ENCODE results near the gene POLR1B.
"Not testable (repeated sequence)": the region's sequence is repeated elsewhere in the genome, so short reads cannot be mapped to it uniquely, and the experiment has no call there.

POLR1B gene

DNA sequence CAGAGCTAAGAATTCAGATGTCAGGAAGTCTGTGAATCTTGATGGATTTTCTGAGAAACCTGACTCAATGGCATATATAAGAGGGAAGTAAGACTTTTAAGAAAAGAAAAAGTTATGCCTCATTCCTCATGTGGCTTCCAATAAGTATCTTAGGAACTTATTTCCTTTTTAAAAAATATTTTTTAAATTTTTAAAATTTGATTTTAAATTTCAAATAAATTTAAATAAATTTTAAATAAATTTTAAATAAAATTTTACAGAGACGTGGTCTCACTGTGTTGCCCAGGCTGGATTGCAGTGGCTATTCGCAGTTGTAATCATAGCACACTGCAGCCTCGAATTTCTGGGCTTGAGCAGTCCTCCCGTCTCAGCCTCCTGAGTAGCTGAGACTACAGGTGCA is 11.5 kb upstream of the POLR1B start:
- no peaks in the 10 kb centered on the region for H3K79me1 ChIP-seq (ENCODE audit: low read length)
- H2BK5ac ChIP-seq (ENCODE audit: low read depth, low read length, poor library complexity), result no peak overlapping the region
- H4K12ac ChIP-seq (ENCODE audit: low read depth, low read length), result no peak overlapping the region
- H3K79me2 ChIP-seq (ENCODE audit: control insufficient read depth, insufficient read depth, low read length, poor library complexity), result no peaks in the 10 kb centered on the region
- H3K23ac ChIP-seq (ENCODE audit: low read length), result no peak overlapping the region
- no CpG with 5 or more reads among the region's 4 CpGs for WGBS (ENCODE audit: extremely low coverage, insufficient coverage, insufficient read length)
- no peak overlapping the region for H3K18ac ChIP-seq (ENCODE audit: low read length)
- no peak overlapping the region for H3K4ac ChIP-seq (ENCODE audit: low read depth, low read length)
- no peaks in the 10 kb centered on the region for H3K4me1 ChIP-seq (ENCODE audit: control insufficient read depth in 1 of 2, insufficient read depth in 2 of 2, low read length in 2 of 2)
- no peak overlapping the region for H3K4me3 ChIP-seq (ENCODE audit: low read depth, low read length)
- no peak overlapping the region for H3K4me2 ChIP-seq (ENCODE audit: low read length)
- no peak overlapping the region for H3K9ac ChIP-seq (ENCODE audit: low read length)
- no peak overlapping the region for H2BK120ac ChIP-seq (ENCODE audit: insufficient read depth, low read length, poor library complexity)
- H2AFZ ChIP-seq (ENCODE audit: insufficient read depth, low read length, poor library complexity), result no peak overlapping the region
- no peak overlapping the region for H4K91ac ChIP-seq (ENCODE audit: low read depth, low read length)
- no peak overlapping the region for H2AK5ac ChIP-seq (ENCODE audit: low read length)
- no peaks in the 10 kb centered on the region for H3K27me3 ChIP-seq (ENCODE audit: insufficient read depth, low read length)
- no peaks in the 10 kb centered on the region for H3K9me3 ChIP-seq (ENCODE audit: insufficient read depth, low read depth, low read length)
- no peak overlapping the region for H3K14ac ChIP-seq (ENCODE audit: low read length)
- H3K27ac ChIP-seq (ENCODE audit: low read depth, low read length), result no peak overlapping the region
- no peak overlapping the region for H4K8ac ChIP-seq (ENCODE audit: low read depth, low read length)
- no peak for DNase-seq
- H3K36me3 ChIP-seq (ENCODE audit: control insufficient read depth in 1 of 2, insufficient read depth in 2 of 2, low read length in 2 of 2), result peaks cover 13 to 23% of the 10 kb centered on the region in 2 experiments
- H2BK12ac ChIP-seq (ENCODE audit: low read length), result no peak overlapping the region

DNA sequence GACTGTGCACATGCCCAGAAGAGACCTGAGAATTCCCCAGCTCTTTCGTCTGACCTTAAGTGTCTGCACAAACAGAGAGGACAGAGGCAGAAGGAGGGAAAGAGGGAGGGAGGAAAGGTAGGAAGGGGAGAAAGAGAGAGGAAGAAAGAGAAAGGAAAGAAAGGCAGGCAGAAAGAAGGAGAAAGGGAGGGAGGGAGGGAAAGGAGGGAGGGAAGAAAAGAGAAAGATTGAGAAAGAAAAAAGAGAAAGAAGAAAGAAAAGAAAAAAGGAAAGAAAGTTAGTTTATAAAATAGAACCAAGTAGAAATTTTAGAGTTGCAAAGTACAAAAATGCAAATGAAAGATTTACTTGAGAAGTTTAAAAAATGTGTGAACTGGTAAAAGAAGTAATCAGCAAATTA is 7.4 kb upstream of the POLR1B start:
- DNase-seq, result no peak
- Histone ChIP-seq H3K23ac (ENCODE audit: low read length) (no peak overlapping the region), H3K79me1 (ENCODE audit: low read length) (no peaks in the 10 kb centered on the region), H3K36me3 (ENCODE audit: control insufficient read depth in 1 of 2, insufficient read depth in 2 of 2, low read length in 2 of 2) (peaks cover 4 to 12% of the 10 kb centered on the region in 2 experiments), H3K9me3 (ENCODE audit: insufficient read depth, low read depth, low read length) (no peaks in the 10 kb centered on the region), H4K12ac (ENCODE audit: low read depth, low read length) (no peak overlapping the region), H3K27ac (ENCODE audit: low read depth, low read length) (no peak overlapping the region), H3K4me2 (ENCODE audit: low read length) (no peak overlapping the region), H4K91ac (ENCODE audit: low read depth, low read length) (no peak overlapping the region), H2BK120ac (ENCODE audit: insufficient read depth, low read length, poor library complexity) (no peak overlapping the region), H3K4ac (ENCODE audit: low read depth, low read length) (no peak overlapping the region), H4K8ac (ENCODE audit: low read depth, low read length) (no peak overlapping the region), H3K27me3 (ENCODE audit: insufficient read depth, low read length) (no peaks in the 10 kb centered on the region), H2AFZ (ENCODE audit: insufficient read depth, low read length, poor library complexity) (no peak overlapping the region), H3K4me1 (ENCODE audit: control insufficient read depth in 1 of 2, insufficient read depth in 2 of 2, low read length in 2 of 2) (no peaks in the 10 kb centered on the region), H3K18ac (ENCODE audit: low read length) (no peak overlapping the region), H2BK5ac (ENCODE audit: low read depth, low read length, poor library complexity) (no peak overlapping the region), H3K4me3 (ENCODE audit: low read depth, low read length) (no peak overlapping the region), H2AK5ac (ENCODE audit: low read length) (no peak overlapping the region), H3K9ac (ENCODE audit: low read length) (no peak overlapping the region), H3K14ac (ENCODE audit: low read length) (no peak overlapping the region), H3K79me2 (ENCODE audit: control insufficient read depth, insufficient read depth, low read length, poor library complexity) (no peaks in the 10 kb centered on the region), H2BK12ac (ENCODE audit: low read length) (no peak overlapping the region)
- whole genome bisulfite sequencing (ENCODE audit: extremely low coverage, insufficient coverage, insufficient read length), result no CpG with 5 or more reads among the region's 1 CpG

DNA sequence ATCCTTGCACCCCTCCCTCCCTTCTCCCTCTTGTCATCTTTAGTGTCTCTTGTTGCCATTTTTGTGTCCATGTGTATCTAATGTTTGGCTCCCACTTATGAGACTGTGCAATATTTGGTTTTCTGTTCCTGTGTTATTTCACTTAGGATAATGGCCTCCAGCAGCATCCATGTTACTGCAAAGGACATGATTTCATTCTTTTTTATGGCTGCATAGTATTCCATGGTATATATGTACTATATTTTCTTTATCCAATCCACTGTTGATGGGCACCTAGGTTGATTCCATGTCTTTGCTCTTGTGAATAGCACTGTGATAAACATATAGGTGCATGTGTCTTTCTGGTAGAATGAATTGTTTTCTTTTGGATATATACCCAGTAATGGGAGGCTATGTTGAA is 5.6 kb upstream of the POLR1B start:
- not testable (repeated sequence) for H3K27ac ChIP-seq (ENCODE audit: low read depth, low read length); H3K79me2 ChIP-seq (ENCODE audit: control insufficient read depth, insufficient read depth, low read length, poor library complexity); H4K12ac ChIP-seq (ENCODE audit: low read depth, low read length); H3K4ac ChIP-seq (ENCODE audit: low read depth, low read length); H3K9ac ChIP-seq (ENCODE audit: low read length); H3K4me1 ChIP-seq (ENCODE audit: control insufficient read depth in 1 of 2, insufficient read depth in 2 of 2, low read length in 2 of 2); H3K79me1 ChIP-seq (ENCODE audit: low read length); H2AFZ ChIP-seq (ENCODE audit: insufficient read depth, low read length, poor library complexity); H3K27me3 ChIP-seq (ENCODE audit: insufficient read depth, low read length); H2BK120ac ChIP-seq (ENCODE audit: insufficient read depth, low read length, poor library complexity); H3K4me2 ChIP-seq (ENCODE audit: low read length); H3K14ac ChIP-seq (ENCODE audit: low read length); H4K91ac ChIP-seq (ENCODE audit: low read depth, low read length); H2AK5ac ChIP-seq (ENCODE audit: low read length); H2BK12ac ChIP-seq (ENCODE audit: low read length); H3K23ac ChIP-seq (ENCODE audit: low read length); DNase-seq; H4K8ac ChIP-seq (ENCODE audit: low read depth, low read length); H3K9me3 ChIP-seq (ENCODE audit: insufficient read depth, low read depth, low read length); H2BK5ac ChIP-seq (ENCODE audit: low read depth, low read length, poor library complexity); H3K36me3 ChIP-seq (ENCODE audit: control insufficient read depth in 1 of 2, insufficient read depth in 2 of 2, low read length in 2 of 2); H3K18ac ChIP-seq (ENCODE audit: low read length); H3K4me3 ChIP-seq (ENCODE audit: low read depth, low read length)

DNA sequence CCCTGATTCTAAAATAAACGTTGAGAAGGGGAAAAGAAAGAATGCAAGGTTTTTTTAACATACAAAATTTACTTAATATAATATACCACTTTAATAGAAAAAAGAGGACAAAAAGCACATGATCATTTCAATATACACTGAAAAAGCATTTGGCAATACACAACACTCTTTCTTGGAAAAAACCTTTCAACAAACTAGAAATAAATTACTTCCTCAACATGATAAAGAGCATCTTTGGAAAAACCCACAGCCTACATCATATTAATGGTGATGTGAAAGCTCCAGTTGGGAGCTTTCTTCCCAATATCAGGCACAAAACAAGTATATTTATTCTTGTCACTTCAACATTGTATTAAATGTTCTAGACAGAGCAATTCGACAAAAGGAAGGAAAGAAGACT is 3.0 kb upstream of the POLR1B start:
- Histone ChIP-seq H3K9me3 (ENCODE audit: insufficient read depth, low read depth, low read length) (no peaks in the 10 kb centered on the region), H2AK5ac (ENCODE audit: low read length) (no peak overlapping the region), H3K79me2 (ENCODE audit: control insufficient read depth, insufficient read depth, low read length, poor library complexity) (no peaks in the 10 kb centered on the region), H4K12ac (ENCODE audit: low read depth, low read length) (no peak overlapping the region), H2BK5ac (ENCODE audit: low read depth, low read length, poor library complexity) (no peak overlapping the region), H3K27ac (ENCODE audit: low read depth, low read length) (no peak overlapping the region), H3K9ac (ENCODE audit: low read length) (no peak overlapping the region), H3K4me3 (ENCODE audit: low read depth, low read length) (no peak overlapping the region), H3K79me1 (ENCODE audit: low read length) (peaks cover 4% of the 10 kb centered on the region), H2AFZ (ENCODE audit: insufficient read depth, low read length, poor library complexity) (no peak overlapping the region), H3K27me3 (ENCODE audit: insufficient read depth, low read length) (no peaks in the 10 kb centered on the region), H3K18ac (ENCODE audit: low read length) (no peak overlapping the region), H4K8ac (ENCODE audit: low read depth, low read length) (no peak overlapping the region), H3K23ac (ENCODE audit: low read length) (no peak overlapping the region), H3K4me2 (ENCODE audit: low read length) (no peak overlapping the region), H3K14ac (ENCODE audit: low read length) (no peak overlapping the region), H3K4me1 (ENCODE audit: control insufficient read depth in 1 of 2, insufficient read depth in 2 of 2, low read length in 2 of 2) (peaks cover 2 to 4% of the 10 kb centered on the region in 2 experiments), H2BK12ac (ENCODE audit: low read length) (no peak overlapping the region), H3K4ac (ENCODE audit: low read depth, low read length) (no peak overlapping the region), H4K91ac (ENCODE audit: low read depth, low read length) (no peak overlapping the region), H3K36me3 (ENCODE audit: control insufficient read depth in 1 of 2, insufficient read depth in 2 of 2, low read length in 2 of 2) (no peaks in the 10 kb centered on the region), H2BK120ac (ENCODE audit: insufficient read depth, low read length, poor library complexity) (no peak overlapping the region)
- no peak for DNase-seq
- WGBS (ENCODE audit: extremely low coverage, insufficient coverage, insufficient read length), result no CpG with 5 or more reads among the region's 2 CpGs

Measured in trophoblast cell (in vitro differentiated cells and primary cell).